Measurements from ENCODE around the gene KISS1.

- TF ChIP-seq POLR2A (IDR thresholded peaks at IDR 0.05) (no peak), CTCF (IDR thresholded peaks at IDR 0.05) (no peak)
Observed at GRCh38 chr1:204217648-204218000, 21.3 kb upstream of the KISS1 start.

All from right lobe of liver (tissue), 4 donors.